Trophoblast cell (in vitro differentiated cells and primary cell): Measurements from ENCODE around the gene GRIN2A. TPM values are rescaled to one million over a fixed set of nuclear protein-coding genes. Genes with fewer than 3 reads are reported as not detected.

Experiments used
- DNase-seq, 2 donors: peaks; one replicate each; pipeline ENCODE4 v3.0.0-alpha.2; 2016
- H2AFZ ChIP-seq: 2 replicates; pipeline ENCODE4 v1.6.1; 2013; ENCODE audit warnings: low read length, moderate library complexity, mild to moderate bottlenecking; ENCODE audit not compliant: insufficient read depth, poor library complexity
- H2AK5ac ChIP-seq: 2 replicates; pipeline ENCODE4 v1.6.1; 2013; ENCODE audit warnings: mild to moderate bottlenecking, low read length
- H2BK120ac ChIP-seq: 2 replicates; pipeline ENCODE4 v1.6.1; 2013; ENCODE audit warnings: low read length, mild to moderate bottlenecking, moderate library complexity; ENCODE audit not compliant: insufficient read depth, poor library complexity
- H2BK12ac ChIP-seq: 2 replicates; pipeline ENCODE4 v1.6.1; 2013; ENCODE audit warnings: mild to moderate bottlenecking, low read length, moderate library complexity
- H2BK5ac ChIP-seq: 2 replicates; pipeline ENCODE4 v1.6.1; 2013; ENCODE audit warnings: low read length, low read depth, moderate library complexity, mild to moderate bottlenecking; ENCODE audit not compliant: poor library complexity
- H3K14ac ChIP-seq: 2 replicates; pipeline ENCODE4 v1.6.1; 2013; ENCODE audit warnings: mild to moderate bottlenecking, low read length
- H3K18ac ChIP-seq: 2 replicates; pipeline ENCODE4 v1.6.1; 2013; ENCODE audit warnings: mild to moderate bottlenecking, low read length
- H3K23ac ChIP-seq: 2 replicates; pipeline ENCODE4 v1.6.1; 2013; ENCODE audit warnings: low read length
- H3K27ac ChIP-seq: 2 replicates; pipeline ENCODE4 v1.5.1; 2013; ENCODE audit warnings: low read depth, mild to moderate bottlenecking, inconsistent platforms, low read length, moderate library complexity
- H3K27me3 ChIP-seq: 2 replicates; pipeline ENCODE4 v1.6.1; 2013; ENCODE audit warnings: inconsistent platforms, mild to moderate bottlenecking, low read length, moderate library complexity; ENCODE audit not compliant: insufficient read depth
- H3K36me3 ChIP-seq, 2 experiments: 1 replicate in 1 of 2; 2 replicates in 1 of 2; pipeline ENCODE4 v1.6.1; 2013; ENCODE audit warnings: low read length in 2 of 2, mild to moderate bottlenecking in 2 of 2, moderate library complexity in 1 of 2; ENCODE audit not compliant: insufficient read depth in 2 of 2, control insufficient read depth in 1 of 2
- H3K4ac ChIP-seq: 2 replicates; pipeline ENCODE4 v1.6.1; 2013; ENCODE audit warnings: low read depth, mild to moderate bottlenecking, low read length, moderate library complexity
- H3K4me1 ChIP-seq, 2 experiments: 1 replicate in 1 of 2; 2 replicates in 1 of 2; pipeline ENCODE4 v1.6.1; 2013; ENCODE audit warnings: low read length in 2 of 2, mild to moderate bottlenecking in 2 of 2, moderate library complexity in 1 of 2; ENCODE audit not compliant: insufficient read depth in 2 of 2, control insufficient read depth in 1 of 2
- H3K4me2 ChIP-seq: 2 replicates; pipeline ENCODE4 v1.6.1; 2013; ENCODE audit warnings: inconsistent platforms, mild to moderate bottlenecking, low read length, moderate library complexity
- H3K4me3 ChIP-seq: 2 replicates; pipeline ENCODE4 v1.5.1; 2013; ENCODE audit warnings: mild to moderate bottlenecking, low read depth, low read length, inconsistent platforms
- H3K79me1 ChIP-seq: one replicate; pipeline ENCODE4 v1.6.1; 2013; ENCODE audit warnings: low read length
- H3K79me2 ChIP-seq: 2 replicates; pipeline ENCODE4 v1.6.1; 2013; ENCODE audit warnings: low read length, mild to moderate bottlenecking; ENCODE audit not compliant: control insufficient read depth, insufficient read depth, poor library complexity
- H3K9ac ChIP-seq: 2 replicates; pipeline ENCODE4 v1.6.1; 2013; ENCODE audit warnings: mild to moderate bottlenecking, low read length
- H3K9me3 ChIP-seq: 2 replicates; pipeline ENCODE4 v1.6.1; 2013; ENCODE audit warnings: low read depth, mild to moderate bottlenecking, control low read depth, inconsistent platforms, low read length; ENCODE audit not compliant: insufficient read depth
- H4K12ac ChIP-seq: 2 replicates; pipeline ENCODE4 v1.6.1; 2013; ENCODE audit warnings: low read depth, mild to moderate bottlenecking, low read length, moderate library complexity
- H4K8ac ChIP-seq: 2 replicates; pipeline ENCODE4 v1.6.1; 2013; ENCODE audit warnings: low read depth, mild to moderate bottlenecking, low read length, moderate library complexity
- H4K91ac ChIP-seq: one replicate; pipeline ENCODE4 v1.6.1; 2013; ENCODE audit warnings: low read depth, mild to moderate bottlenecking, low read length, moderate library complexity
- WGBS: extraction: QIAGEN DNeasy Blood & Tissue Kit; methylation state at CpG from one replicate; pipeline ENCODE4 v1.1.7; 2013; ENCODE audit warnings: missing lambda C conversion rate; ENCODE audit not compliant: insufficient read length, insufficient coverage; ENCODE audit errors: extremely low coverage; 5-methylcytosine and 5-hydroxymethylcytosine counted together
- polyA plus RNA-seq: library from polyadenylated mRNA; stranded (reverse); fragments of 200-250 nt; gene quantifications from 2 replicates; pipeline ENCODE4 v1.2.3, GENCODE V29; 2013

Gene GRIN2A
- polyA plus RNA-seq: 0.06 and 0.12 TPM in 2 replicates

- DNase-seq: no peak
- H3K23ac ChIP-seq: no peak within 1 kb of the TSS
- H2AFZ ChIP-seq: peak within 1 kb of the TSS; percentile 14
- no peak within 1 kb of the TSS for H3K4ac ChIP-seq
- no peaks in the 10 kb centered on the region for H3K36me3 ChIP-seq
- peaks cover 5% of the 10 kb centered on the region for H3K9me3 ChIP-seq
- no peak within 1 kb of the TSS for H3K27ac ChIP-seq
- no peak within 1 kb of the TSS for H2BK120ac ChIP-seq
- no peak within 1 kb of the TSS for H3K18ac ChIP-seq
- no peak within 1 kb of the TSS for H4K8ac ChIP-seq
- H4K91ac ChIP-seq: no peak within 1 kb of the TSS
- H4K12ac ChIP-seq: no peak within 1 kb of the TSS
- peaks cover 25% of the 10 kb centered on the region for H3K27me3 ChIP-seq
- H3K79me1 ChIP-seq: no peaks in the 10 kb centered on the region
- no peak within 1 kb of the TSS for H2AK5ac ChIP-seq
- peak within 1 kb of the TSS; percentile 82 for H3K4me2 ChIP-seq
- H3K14ac ChIP-seq: no peak within 1 kb of the TSS
- H3K4me1 ChIP-seq: peaks cover 16 to 24% of the 10 kb centered on the region in 2 experiments
- no peak within 1 kb of the TSS for H3K9ac ChIP-seq
- WGBS: no CpG with 5 or more reads among the region's 64 CpGs
- H2BK5ac ChIP-seq: no peak within 1 kb of the TSS
- H2BK12ac ChIP-seq: no peak within 1 kb of the TSS
- H3K4me3 ChIP-seq: peak within 1 kb of the TSS; percentile 60
- H3K79me2 ChIP-seq: no peaks in the 10 kb centered on the region
These were observed at the start of gene GRIN2A for GRCh38 chr16:10182222-10183053. GRIN2A (minus strand) TSS chr16:10182428; CDS start chr16:10180411, 2,017 bp downstream.

- no peak overlapping the region for H3K27ac ChIP-seq
- H3K9ac ChIP-seq: no peak overlapping the region
- no peak overlapping the region for H2BK120ac ChIP-seq
- H3K14ac ChIP-seq: no peak overlapping the region
- H3K9me3 ChIP-seq: no peaks in the 10 kb centered on the region
- H3K4me2 ChIP-seq: no peak overlapping the region
- no peak overlapping the region for H2BK12ac ChIP-seq
- no peak overlapping the region for H3K18ac ChIP-seq
- H3K4ac ChIP-seq: no peak overlapping the region
- H3K27me3 ChIP-seq: peaks cover 1% of the 10 kb centered on the region
- DNase-seq: no peak
- no peaks in the 10 kb centered on the region for H3K36me3 ChIP-seq
- H3K4me1 ChIP-seq: no peaks in the 10 kb centered on the region
- no peak overlapping the region for H2AFZ ChIP-seq
- no peak overlapping the region for H2BK5ac ChIP-seq
- H2AK5ac ChIP-seq: no peak overlapping the region
- H4K91ac ChIP-seq: no peak overlapping the region
- H4K8ac ChIP-seq: no peak overlapping the region
- no peaks in the 10 kb centered on the region for H3K79me2 ChIP-seq
- H3K79me1 ChIP-seq: no peaks in the 10 kb centered on the region
- no peak overlapping the region for H4K12ac ChIP-seq
- no CpG with 5 or more reads among the region's 2 CpGs for WGBS
- no peak overlapping the region for H3K23ac ChIP-seq
- H3K4me3 ChIP-seq: no peak overlapping the region
These were observed 49.3 kb upstream of the GRIN2A start for GRCh38 chr16:10231563-10231962.

- Histone ChIP-seq H3K4me2 (no peak overlapping the region), H3K23ac (no peak overlapping the region), H4K91ac (no peak overlapping the region), H3K14ac (no peak overlapping the region), H2AFZ (no peak overlapping the region), H3K4me3 (no peak overlapping the region), H3K9ac (no peak overlapping the region), H3K79me2 (no peaks in the 10 kb centered on the region), H2BK5ac (no peak overlapping the region), H3K79me1 (no peaks in the 10 kb centered on the region), H3K9me3 (no peaks in the 10 kb centered on the region), H3K27me3 (peaks cover 1% of the 10 kb centered on the region), H4K8ac (no peak overlapping the region), H3K4ac (no peak overlapping the region), H2AK5ac (no peak overlapping the region), H2BK12ac (no peak overlapping the region), H3K18ac (no peak overlapping the region), H3K4me1 (no peaks in the 10 kb centered on the region), H4K12ac (no peak overlapping the region), H2BK120ac (no peak overlapping the region), H3K27ac (no peak overlapping the region), H3K36me3 (no peaks in the 10 kb centered on the region)
- no peak for DNase-seq
- WGBS: no CpG with 5 or more reads among the region's 2 CpGs
These were observed 46.6 kb upstream of the GRIN2A start for GRCh38 chr16:10228779-10229178.

- H3K79me2 ChIP-seq: no peaks in the 10 kb centered on the region
- H3K23ac ChIP-seq: no peak overlapping the region
- no peak overlapping the region for H2BK12ac ChIP-seq
- H3K36me3 ChIP-seq: no peaks in the 10 kb centered on the region
- H3K9me3 ChIP-seq: no peaks in the 10 kb centered on the region
- H3K4ac ChIP-seq: no peak overlapping the region
- no peak overlapping the region for H3K4me3 ChIP-seq
- H4K8ac ChIP-seq: no peak overlapping the region
- DNase-seq: no peak
- no peak overlapping the region for H2AFZ ChIP-seq
- no CpG with 5 or more reads among the region's 1 CpG for WGBS
- H3K9ac ChIP-seq: no peak overlapping the region
- no peak overlapping the region for H3K14ac ChIP-seq
- no peak overlapping the region for H4K12ac ChIP-seq
- H4K91ac ChIP-seq: no peak overlapping the region
- H3K27me3 ChIP-seq: peaks cover 4% of the 10 kb centered on the region
- no peaks in the 10 kb centered on the region for H3K79me1 ChIP-seq
- H3K18ac ChIP-seq: no peak overlapping the region
- H3K4me1 ChIP-seq: no peaks in the 10 kb centered on the region
- no peak overlapping the region for H2AK5ac ChIP-seq
- no peak overlapping the region for H3K4me2 ChIP-seq
- no peak overlapping the region for H2BK120ac ChIP-seq
- H3K27ac ChIP-seq: no peak overlapping the region
- no peak overlapping the region for H2BK5ac ChIP-seq
These were observed 44.7 kb upstream of the GRIN2A start for GRCh38 chr16:10226987-10227306.
